Left lobe of liver (tissue), 2 donors: ENCODE results near the gene CAV1. TPM values are rescaled to one million over a fixed set of nuclear protein-coding genes. Genes with fewer than 3 reads are reported as not detected.

Experiments used
- ATAC-seq: fragments of 200-7000 bp; cut with Tn5 transposase; one replicate; pipeline ENCODE4 v1.9.1; 2020; ENCODE audit warnings: mild to moderate bottlenecking, moderate library complexity
- DNase-seq: peaks from one replicate; pipeline ENCODE4 v3.0.0-alpha.2; 2020; ENCODE audit warnings: low spot score
- total RNA-seq: library from RNA; stranded (reverse); gene quantifications from one replicate; pipeline ENCODE4 v1.2.1, GENCODE V29; 2021
- donor health status: DM: no; HTN: no; CAD: no; lungs with moderate emphysema.
- donor health status: DM: no; HTN: yes; CAD: no.

Gene CAV1
- total RNA-seq, 1 donor from 2014 or later = 9.3 TPM

- no peak for ATAC-seq
Measured at GRCh38 chr7:116553168-116553964, 28.5 kb downstream of the CAV1 start.

GRCh38 chr7:116554436-116554835, 29.6 kb downstream of the CAV1 start:
- DNase-seq = no peak

More at GRCh38 chr7:116553168-116553964, 28.5 kb downstream of the CAV1 start:
- no peak for DNase-seq

GRCh38 chr7:116554911-116555310, 30.1 kb downstream of the CAV1 start:
- ATAC-seq = no peak

More at GRCh38 chr7:116554436-116554835, 29.6 kb downstream of the CAV1 start:
- no peak for ATAC-seq

GRCh38 chr7:116557066-116557585, 32.3 kb downstream of the CAV1 start:
- ATAC-seq (no peak), DNase-seq (no peak)

More at GRCh38 chr7:116554911-116555310, 30.1 kb downstream of the CAV1 start:
- DNase-seq = no peak

- DNase-seq (no peak), ATAC-seq (no peak)
Measured at GRCh38 chr7:116557901-116558300, 33.1 kb downstream of the CAV1 start.

GRCh38 chr7:116560021-116560970, 35.5 kb downstream of the CAV1 start:
- DNase-seq (no peak), ATAC-seq (no peak)

GRCh38 chr7:116561697-116562483, 37.1 kb downstream of the CAV1 start:
- ATAC-seq (no peak), DNase-seq (no peak)

GRCh38 chr7:116562529-116563121, 37.8 kb downstream of the CAV1 start:
- DNase-seq = no peak
- no peak for ATAC-seq

- DNase-seq (no peak), ATAC-seq (no peak)
Measured at GRCh38 chr7:116565981-116566380, 41.1 kb downstream of the CAV1 start.

GRCh38 chr7:116566666-116567065, 41.8 kb downstream of the CAV1 start:
- no peak for ATAC-seq
- DNase-seq = no peak

- DNase-seq = no peak
- no peak for ATAC-seq
Measured at GRCh38 chr7:116569737-116570136, 44.9 kb downstream of the CAV1 start.

- ATAC-seq = no peak
- DNase-seq = no peak
Measured at GRCh38 chr7:116570306-116570705, 45.5 kb downstream of the CAV1 start.

GRCh38 chr7:116571037-116571436, 46.2 kb downstream of the CAV1 start:
- DNase-seq (no peak), ATAC-seq (no peak)

- ATAC-seq (peak; percentile 81), DNase-seq (no peak)
Measured at GRCh38 chr7:116571552-116571951, 46.7 kb downstream of the CAV1 start.

GRCh38 chr7:116572036-116572435, 47.2 kb downstream of the CAV1 start:
- peak; percentile 33 for ATAC-seq
- DNase-seq = no peak

- no peak for DNase-seq
- ATAC-seq = no peak
Measured at GRCh38 chr7:116573541-116573940, 48.7 kb downstream of the CAV1 start.

- ATAC-seq (peak; percentile 64), DNase-seq (no peak)
Measured at GRCh38 chr7:116574025-116574822, 49.4 kb downstream of the CAV1 start.

GRCh38 chr7:116575853-116576252, 51.0 kb downstream of the CAV1 start:
- no peak for DNase-seq
- no peak for ATAC-seq
